Neural cell (in vitro differentiated cells): ENCODE measurements around the gene FBXO5.

Experiments used
- CTCF ChIP-seq: fragments of 450-650 bp; IDR thresholded peaks from 2 replicates; pipeline ENCODE4 v1.5.1; 2014; ENCODE audit warnings: antibody characterized with exemption, mild to moderate bottlenecking, moderate library complexity; ENCODE audit not compliant: poor library complexity, severe bottlenecking
- EP300 ChIP-seq: fragments of 450-650 bp; conservative IDR thresholded peaks from 2 replicates; pipeline ENCODE4 v1.6.1; 2014; ENCODE audit warnings: antibody characterized with exemption, mild to moderate bottlenecking, moderate library complexity; ENCODE audit not compliant: poor library complexity, severe bottlenecking
- EZH2 ChIP-seq: fragments of 200-600, 300-800 bp; shearing (Covaris generic), sonication (generic); IDR thresholded peaks from 2 replicates; pipeline ENCODE4 v1.6.1; 2014; ENCODE audit warnings: antibody characterized with exemption, low read length, borderline replicate concordance, mild to moderate bottlenecking; ENCODE audit not compliant: insufficient read depth, poor library complexity, severe bottlenecking
- REST ChIP-seq: IDR thresholded peaks from 2 replicates; pipeline ENCODE4 v1.6.1; 2012; ENCODE audit warnings: borderline replicate concordance

DNA sequence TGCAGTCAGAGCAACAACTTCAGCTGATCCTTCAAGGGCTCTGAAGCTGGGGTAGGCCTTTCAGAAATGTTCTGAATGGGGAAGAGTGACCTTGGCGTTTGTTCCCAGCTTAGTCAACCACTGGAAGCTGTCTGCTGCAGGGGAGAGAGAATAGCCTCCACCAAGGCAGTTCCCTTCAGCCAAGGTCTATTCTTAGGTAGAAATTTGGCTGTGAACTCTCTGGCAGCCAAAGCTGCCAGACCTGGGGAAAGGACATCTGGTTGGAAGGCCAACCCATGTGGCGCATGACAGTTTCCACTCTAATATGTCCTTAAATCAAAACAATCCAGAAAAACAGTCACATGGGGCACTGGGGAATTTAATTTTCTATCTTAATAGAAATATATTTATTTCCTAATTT, 60.1 kb downstream of the FBXO5 start:
- TF ChIP-seq CTCF: no peak
- TF ChIP-seq REST: no peak
- no peak for TF ChIP-seq EP300
- no peak for TF ChIP-seq EZH2
